Ovary (tissue), 9 donors: ENCODE measurements around the gene MAPKAP1. TPM values are rescaled to one million over a fixed set of nuclear protein-coding genes. Genes with fewer than 3 reads are reported as not detected.

Source experiments
- DNase-seq, 5 donors: peaks; one replicate each; pipeline ENCODE4 v3.0.0-alpha.2; 2019 to 2020
- H3K27ac ChIP-seq, 2 donors: fragments of 200-600 bp; one replicate each; pipeline versions ENCODE4 v1.5.1 to v1.8.0; 2019 to 2022
- H3K27me3 ChIP-seq: fragments of 200-600 bp; one replicate; pipeline ENCODE4 v1.8.0; 2022
- H3K36me3 ChIP-seq: fragments of 200-600 bp; sonication (generic); one replicate; pipeline ENCODE4 v1.5.1; 2019
- H3K4me1 ChIP-seq: one replicate; pipeline ENCODE4 v1.8.1; 2013; ENCODE audit warnings: mild to moderate bottlenecking, moderate library complexity; ENCODE audit not compliant: insufficient read depth
- H3K4me3 ChIP-seq: fragments of 200-600 bp; sonication (generic); one replicate; pipeline ENCODE4 v1.5.1; 2017
- H3K9me3 ChIP-seq, 2 donors: fragments of 200-600 bp in 1 of 2; sonication (generic) in 1 of 2; one replicate each; pipeline versions ENCODE4 v1.5.1 to v1.8.1; 2013 to 2019; ENCODE audit warnings: mild to moderate bottlenecking in 1 of 2, moderate library complexity in 1 of 2
- EP300 ChIP-seq: sonication (generic); formaldehyde crosslinking; IDR thresholded peaks from one replicate; pipeline ENCODE4 v1.6.1; 2017; ENCODE audit warnings: antibody characterized with exemption
- POLR2A ChIP-seq: fragments of 450-650 bp; IDR thresholded peaks from one replicate; pipeline ENCODE4 v1.6.1; 2017; ENCODE audit warnings: antibody characterized with exemption, mild to moderate bottlenecking, moderate library complexity
- WGBS, 3 donors: extraction: QIAGEN DNeasy Blood & Tissue Kit in 1 of 3; methylation state at CpG; one replicate each; pipeline versions ENCODE4 v1.1.5 to v1.1.7; 2013 to 2017; 5-methylcytosine and 5-hydroxymethylcytosine counted together
- intact Hi-C, 4 donors: fragments of 100-400 bp; cut with DNase I; formaldehyde crosslinking; loops; one replicate each; pipeline versions ENCODE4 v1.11.0 to v1.15.1; 2022 to 2023
- polyA plus RNA-seq, 2 donors: library from polyadenylated mRNA; stranded (reverse); fragments of 200-250 nt in 1 of 2; fragments of 350-450 nt in 1 of 2; fragmentation: Illumina TruSeq in 1 of 2; extraction: RNeasy Lipid Tissue Mini Kit (QIAGEN cat#74804) in 1 of 2; gene quantifications; one replicate each; pipeline ENCODE4 v1.2.3, GENCODE V29; 2013 to 2014
- total RNA-seq, 7 donors: library from RNA; depleted of rRNA in 2 of 7; stranded (reverse); fragments of >200 nt in 2 of 7; fragmentation: NEBNext Ultra II Directional in 3 of 7; extraction: Animal tissue kit (Norgen Biotek cat#: 25700) in 3 of 7; gene quantifications; one replicate each; pipeline versions ENCODE4 v1.1.0 to v1.2.4, GENCODE V29; 2016 to 2023
- TF ChIP-seq, protein P1 (sequence below), 3 donors: fragments of 450-650 bp in 2 of 3; fragments of 200-600 bp in 1 of 3; IDR thresholded peaks; one replicate each; pipeline versions ENCODE4 v1.5.1 to v1.8.0; 2016 to 2022; ENCODE audit warnings: antibody characterized with exemption in 3 of 3, mild to moderate bottlenecking in 1 of 3
- donor health status: DM: no; HTN: no; CAD: no; lungs with moderate emphysema.
- donor health status: DM: no; HTN: no; CAD: no.
- donor health status: Bipolar disorder and iron deficiency.
- donor health status: DM: yes; HTN: yes; CAD: no.
- donor health status: DM: no; HTN: no; CAD: no.
- donor health status: DM: yes; HTN: yes; CAD: no.

MAPKAP1 gene
- total and polyA plus RNA-seq, 9 donors = 43.3 to 86.5 (median 50.2) TPM

DNA sequence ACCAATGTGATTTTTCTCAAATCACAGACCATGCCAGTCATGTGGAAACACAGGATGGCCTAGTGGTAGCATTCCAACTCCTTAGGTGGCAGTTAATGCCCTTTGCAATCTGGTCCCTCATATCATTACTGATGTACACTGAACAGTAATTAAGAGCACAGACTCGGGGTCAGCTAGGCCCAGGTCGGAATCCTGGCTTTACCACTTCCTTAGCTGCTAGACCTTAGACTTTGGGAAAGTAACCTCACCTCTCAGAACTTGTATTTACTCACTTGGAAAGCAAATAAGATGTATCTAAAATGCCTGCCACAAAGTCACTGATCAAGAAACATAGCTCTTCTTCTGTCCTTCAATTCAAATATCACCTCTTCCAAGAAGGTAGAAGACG, 112.8 kb downstream of the MAPKAP1 start:
- H3K4me1 ChIP-seq = peaks cover 2% of the 10 kb centered on the region
- H3K4me3 ChIP-seq = no peak overlapping the region
- intact Hi-C loops = no loop called here
- H3K27me3 ChIP-seq = no peaks in the 10 kb centered on the region
- no peaks in the 10 kb centered on the region for H3K9me3 ChIP-seq
- TF ChIP-seq POLR2A (no peak), EP300 (no peak)
- TF ChIP-seq, protein P1, sequence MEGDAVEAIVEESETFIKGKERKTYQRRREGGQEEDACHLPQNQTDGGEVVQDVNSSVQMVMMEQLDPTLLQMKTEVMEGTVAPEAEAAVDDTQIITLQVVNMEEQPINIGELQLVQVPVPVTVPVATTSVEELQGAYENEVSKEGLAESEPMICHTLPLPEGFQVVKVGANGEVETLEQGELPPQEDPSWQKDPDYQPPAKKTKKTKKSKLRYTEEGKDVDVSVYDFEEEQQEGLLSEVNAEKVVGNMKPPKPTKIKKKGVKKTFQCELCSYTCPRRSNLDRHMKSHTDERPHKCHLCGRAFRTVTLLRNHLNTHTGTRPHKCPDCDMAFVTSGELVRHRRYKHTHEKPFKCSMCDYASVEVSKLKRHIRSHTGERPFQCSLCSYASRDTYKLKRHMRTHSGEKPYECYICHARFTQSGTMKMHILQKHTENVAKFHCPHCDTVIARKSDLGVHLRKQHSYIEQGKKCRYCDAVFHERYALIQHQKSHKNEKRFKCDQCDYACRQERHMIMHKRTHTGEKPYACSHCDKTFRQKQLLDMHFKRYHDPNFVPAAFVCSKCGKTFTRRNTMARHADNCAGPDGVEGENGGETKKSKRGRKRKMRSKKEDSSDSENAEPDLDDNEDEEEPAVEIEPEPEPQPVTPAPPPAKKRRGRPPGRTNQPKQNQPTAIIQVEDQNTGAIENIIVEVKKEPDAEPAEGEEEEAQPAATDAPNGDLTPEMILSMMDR (IDR thresholded peaks at IDR 0.05) = no peak
- no peaks in the 10 kb centered on the region for H3K36me3 ChIP-seq
- DNase-seq = no peak
- 92 to 95% (median 95%) methylated on average over 3 of the region's 3 CpGs for WGBS, 3 donors
- H3K27ac ChIP-seq = no peak overlapping the region

DNA sequence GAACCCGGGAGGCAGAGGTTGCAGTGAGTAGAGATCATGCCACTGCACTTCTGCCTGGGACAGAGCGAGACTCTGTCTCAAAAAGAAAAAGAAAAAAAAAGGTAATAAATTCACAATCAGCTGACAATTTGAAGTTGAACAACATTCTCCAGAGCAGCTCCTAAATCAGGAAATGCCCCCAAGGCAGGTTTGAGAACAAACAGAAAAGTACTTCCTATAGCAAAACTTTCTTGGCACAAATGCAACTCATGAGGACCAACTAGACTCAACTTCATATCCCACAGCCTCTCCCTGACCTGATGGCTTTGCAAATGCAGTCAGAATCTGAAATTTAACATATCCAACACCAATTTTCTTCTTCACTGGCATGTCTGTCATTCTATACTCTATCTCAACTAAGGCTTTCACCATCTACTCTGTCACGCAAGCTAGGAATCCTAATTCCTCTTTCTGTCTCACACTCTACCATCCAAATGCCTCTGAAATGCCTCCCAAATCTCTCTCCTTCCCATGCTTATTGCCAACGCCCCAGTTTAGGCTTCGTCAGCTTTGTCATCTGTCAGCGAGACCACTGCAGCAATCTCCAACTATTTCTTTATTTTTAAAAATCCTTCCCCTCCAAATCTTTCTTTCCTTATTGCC, 113.3 kb downstream of the MAPKAP1 start:
- H3K27me3 ChIP-seq = no peaks in the 10 kb centered on the region
- no peak overlapping the region for H3K4me3 ChIP-seq
- 88 to 92% (median 92%) methylated on average over 6 of the region's 6 CpGs for WGBS, 3 donors
- intact Hi-C loops = no loop called here
- no peak overlapping the region for H3K27ac ChIP-seq
- no peak for TF ChIP-seq POLR2A
- no peak for TF ChIP-seq EP300
- TF ChIP-seq, protein P1 (IDR thresholded peaks at IDR 0.05) = no peak
- H3K4me1 ChIP-seq = peaks cover 2% of the 10 kb centered on the region
- no peaks in the 10 kb centered on the region for H3K9me3 ChIP-seq
- no peaks in the 10 kb centered on the region for H3K36me3 ChIP-seq
- no peak for DNase-seq

DNA sequence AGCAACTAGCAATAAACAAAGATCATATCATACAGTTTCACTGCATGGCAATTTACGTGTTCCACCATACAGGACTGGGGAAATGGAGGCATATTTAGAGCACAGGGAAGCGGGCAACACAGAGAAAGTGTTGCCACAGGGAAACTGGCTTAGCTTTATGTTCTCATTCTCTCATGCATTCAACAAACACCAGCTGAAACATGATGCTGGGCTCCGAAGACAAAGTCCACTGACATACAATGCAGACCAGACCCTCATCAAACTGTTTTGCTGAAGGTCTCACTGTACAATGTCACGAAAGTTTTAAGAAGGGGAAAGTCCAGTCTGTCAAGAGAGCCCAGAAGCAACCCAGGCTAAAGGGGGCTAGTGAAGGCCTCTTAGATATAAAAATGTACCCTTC, 115.1 kb downstream of the MAPKAP1 start:
- WGBS, 3 donors = 92 to 98% (median 92%) methylated on average over 4 of the region's 4 CpGs
- no peak for DNase-seq
- Histone ChIP-seq H3K27me3 (no peaks in the 10 kb centered on the region), H3K4me1 (peaks cover 2% of the 10 kb centered on the region), H3K4me3 (no peak overlapping the region), H3K9me3 (no peaks in the 10 kb centered on the region), H3K27ac (no peak overlapping the region), H3K36me3 (no peaks in the 10 kb centered on the region)
- TF ChIP-seq EP300 = no peak
- no peak for TF ChIP-seq POLR2A
- TF ChIP-seq, protein P1 (IDR thresholded peaks at IDR 0.05) = no peak
- intact Hi-C loops = no loop called here

DNA sequence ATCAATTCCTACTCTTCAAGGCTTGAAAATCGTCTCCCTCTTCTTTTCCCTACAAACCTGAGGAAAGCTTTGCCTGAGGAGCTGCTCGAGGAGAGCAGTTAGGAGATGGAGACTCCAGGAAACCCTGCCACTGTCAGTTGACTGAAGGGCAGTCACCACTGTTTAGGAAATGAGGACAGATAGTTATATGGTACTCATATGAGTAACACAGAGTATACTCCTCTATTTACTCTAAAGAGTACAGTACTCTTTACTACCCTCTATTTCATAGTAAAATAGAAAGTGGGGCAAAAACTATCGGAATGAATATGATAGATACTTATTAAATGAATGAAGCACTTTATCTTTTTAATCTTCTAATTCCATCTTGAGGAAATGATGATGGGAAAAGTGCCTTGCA, 115.8 kb downstream of the MAPKAP1 start:
- Histone ChIP-seq H3K27me3 (no peaks in the 10 kb centered on the region), H3K9me3 (no peaks in the 10 kb centered on the region), H3K4me3 (no peak overlapping the region), H3K27ac (no peak overlapping the region), H3K4me1 (peaks cover 2% of the 10 kb centered on the region), H3K36me3 (no peaks in the 10 kb centered on the region)
- WGBS, 3 donors = 92 to 97% (median 94%) methylated on average over 3 of the region's 3 CpGs
- DNase-seq = no peak
- TF ChIP-seq, protein P1 (IDR thresholded peaks at IDR 0.05) = no peak
- TF ChIP-seq POLR2A (no peak), EP300 (no peak)
- intact Hi-C loops = no loop called here
